IPS-NIHi11 (cell line): Measurements from ENCODE around the gene CNTNAP2.
"Not testable (repeated sequence)": the region's sequence is repeated elsewhere in the genome, so short reads cannot be mapped to it uniquely, and the experiment has no call there.

Source experiments
- DNase-seq: peaks from one replicate; pipeline ENCODE4 v3.0.0; 2012; ENCODE audit warnings: mixed read lengths, low spot score

CNTNAP2 gene

GRCh38 chr7:148447221-148447849 is 2330.7 kb downstream of the CNTNAP2 start:
- DNase-seq, result no peak

- DNase-seq, result not testable (repeated sequence)
These were observed 2334.9 kb downstream of the CNTNAP2 start for GRCh38 chr7:148451526-148451925.

- DNase-seq, result no peak
These were observed 2339.8 kb downstream of the CNTNAP2 start for GRCh38 chr7:148456351-148456750.

GRCh38 chr7:148457310-148457921 is 2340.8 kb downstream of the CNTNAP2 start:
- no peak for DNase-seq

- DNase-seq, result no peak
These were observed 2341.7 kb downstream of the CNTNAP2 start for GRCh38 chr7:148458263-148458662.

- DNase-seq, result no peak
These were observed 2345.0 kb downstream of the CNTNAP2 start for GRCh38 chr7:148461392-148462179.

- not testable (repeated sequence) for DNase-seq
These were observed 2346.2 kb downstream of the CNTNAP2 start for GRCh38 chr7:148462774-148463173.

GRCh38 chr7:148463210-148463609 is 2346.6 kb downstream of the CNTNAP2 start:
- DNase-seq, result no peak

GRCh38 chr7:148464947-148465346 is 2348.3 kb downstream of the CNTNAP2 start:
- DNase-seq, result no peak

- not testable (repeated sequence) for DNase-seq
These were observed 2348.8 kb downstream of the CNTNAP2 start for GRCh38 chr7:148465441-148465840.

GRCh38 chr7:148466120-148466519 is 2349.5 kb downstream of the CNTNAP2 start:
- DNase-seq, result no peak

GRCh38 chr7:148468700-148469098 is 2352.1 kb downstream of the CNTNAP2 start:
- no peak for DNase-seq
